GM19099 (cell line): ENCODE data around the gene RAB11FIP3.

Experiments used
- POLR2A ChIP-seq: IDR thresholded peaks from 3 replicates; pipeline ENCODE4 v1.6.1; 2011; ENCODE audit warnings: low read depth; ENCODE audit not compliant: insufficient read length; ENCODE audit errors: extremely low read depth

Gene RAB11FIP3

DNA sequence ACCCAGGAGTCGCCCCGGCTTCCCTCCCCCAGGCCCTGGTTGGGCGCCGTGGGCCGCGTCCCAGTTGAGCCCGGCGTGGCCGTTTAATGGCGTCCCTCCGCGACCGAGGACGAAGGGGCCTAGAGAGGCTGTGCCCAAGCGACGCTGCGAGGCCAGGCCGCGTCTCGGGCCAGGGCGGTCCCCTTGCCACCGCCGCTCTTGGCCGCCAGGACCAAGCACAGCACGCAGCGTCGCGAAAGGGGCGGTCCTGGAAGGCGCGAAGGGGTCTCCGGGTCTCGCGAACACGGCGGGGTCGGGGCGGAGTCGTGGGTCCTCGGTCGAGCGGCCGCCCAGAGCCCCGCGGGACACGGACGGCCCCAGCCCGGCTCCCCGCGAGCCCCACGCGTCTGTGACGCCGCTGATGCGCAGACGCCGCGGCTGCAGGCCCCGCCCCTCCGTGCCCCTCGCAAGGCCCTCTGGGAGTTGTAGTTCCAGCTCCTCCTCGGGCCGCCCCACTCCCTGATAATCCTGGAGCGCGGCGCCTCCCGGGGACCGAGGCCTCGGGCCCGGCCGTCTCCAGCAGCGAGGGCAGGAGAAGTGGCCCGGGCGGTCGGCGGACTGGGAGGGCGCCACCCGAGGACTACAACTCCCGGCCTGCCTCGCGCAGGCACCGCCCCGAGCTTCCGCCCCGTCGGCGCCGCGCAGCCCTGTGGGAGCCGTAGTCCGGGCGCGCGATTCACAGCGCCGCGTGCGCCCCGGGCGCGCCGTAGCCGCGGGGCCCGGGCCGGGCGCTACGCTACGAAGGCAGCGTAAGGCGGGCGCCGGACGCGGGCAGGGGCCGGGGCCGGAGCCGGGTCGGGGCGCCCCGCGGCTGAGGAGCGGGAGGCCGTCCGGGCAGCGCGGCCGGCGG is 101.8 kb downstream of the RAB11FIP3 start, which contains the start of gene CAPN15:
Gene CAPN15, plus strand, starts transcription at position 698 of the 889 bp plus-strand sequence. CDS start 19,127 bp downstream, outside the sequence.
- peak; percentile 63 for TF ChIP-seq POLR2A

DNA sequence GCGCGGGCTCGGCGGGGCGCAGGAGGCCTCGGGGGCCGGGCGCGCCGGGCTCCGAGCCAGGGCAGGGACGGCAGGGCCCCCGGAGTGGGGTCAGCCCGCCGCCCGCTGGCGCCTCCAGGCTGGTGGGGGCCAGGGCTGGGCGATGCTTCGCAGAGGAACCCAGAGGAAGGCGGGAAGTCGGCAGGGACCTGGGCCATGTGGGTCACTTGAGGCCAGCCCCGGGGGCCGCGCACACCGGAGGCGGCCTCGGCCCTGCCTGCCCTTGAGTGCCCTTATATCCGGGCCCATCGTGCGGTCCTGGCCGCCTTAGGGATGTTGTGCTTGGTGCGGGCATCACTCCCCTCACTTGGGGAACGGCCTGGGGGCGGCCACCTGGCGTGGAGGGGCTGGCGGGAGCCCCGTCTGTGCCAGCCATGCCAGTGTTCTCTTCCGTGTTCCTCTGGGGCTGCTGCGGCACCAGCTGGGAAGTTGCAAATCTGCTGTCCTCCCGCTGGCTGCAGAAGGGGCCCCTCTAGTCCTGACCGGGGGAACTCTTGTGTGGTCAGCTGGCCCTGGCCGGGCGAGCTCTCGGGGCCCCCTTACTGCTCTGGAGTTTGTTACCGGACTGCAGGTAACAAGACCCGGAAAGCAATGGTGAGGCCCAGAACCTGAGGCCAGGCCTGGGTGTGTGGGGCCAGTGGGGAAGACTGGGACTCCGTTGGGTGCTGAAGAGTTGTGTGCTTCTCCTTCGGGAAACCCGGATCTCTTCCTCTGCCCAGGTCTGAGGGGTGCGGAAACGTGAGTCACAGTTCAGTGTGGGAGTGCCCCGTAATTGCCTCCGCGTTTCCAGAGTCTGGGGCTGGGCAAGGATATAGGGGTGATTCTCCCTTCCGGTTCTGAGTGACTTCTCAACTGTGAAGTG is 102.9 kb downstream of the RAB11FIP3 start:
- peak; percentile 40 for TF ChIP-seq POLR2A

DNA sequence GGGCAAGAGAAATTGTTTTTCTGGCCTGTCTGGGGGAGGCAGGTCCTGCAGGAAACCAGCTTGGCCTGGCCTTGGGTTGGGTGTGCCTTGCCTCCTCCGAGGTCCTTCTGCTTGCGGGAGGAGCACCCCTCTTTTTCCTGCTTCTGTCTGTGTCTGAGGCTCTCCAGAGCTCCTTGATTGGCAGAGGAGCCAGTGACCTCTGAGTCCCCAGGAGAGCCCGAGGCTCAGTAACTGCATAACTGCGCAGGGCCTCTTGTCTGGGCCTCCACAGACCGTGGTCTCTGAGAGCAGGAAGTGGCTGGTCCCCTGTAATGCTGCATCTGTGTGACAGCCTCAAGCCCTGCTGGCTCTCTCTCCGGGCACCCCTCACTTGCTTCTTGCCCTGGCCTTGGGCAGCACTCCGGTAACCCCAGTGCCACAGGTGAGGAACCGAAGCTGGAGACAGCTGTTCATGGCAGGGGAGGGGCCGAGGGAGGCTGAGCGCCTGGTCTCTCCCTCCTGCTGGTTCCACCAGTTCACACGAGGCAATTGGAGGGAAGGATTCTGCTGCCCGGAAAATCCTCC is 103.6 kb downstream of the RAB11FIP3 start:
- TF ChIP-seq POLR2A: no peak

DNA sequence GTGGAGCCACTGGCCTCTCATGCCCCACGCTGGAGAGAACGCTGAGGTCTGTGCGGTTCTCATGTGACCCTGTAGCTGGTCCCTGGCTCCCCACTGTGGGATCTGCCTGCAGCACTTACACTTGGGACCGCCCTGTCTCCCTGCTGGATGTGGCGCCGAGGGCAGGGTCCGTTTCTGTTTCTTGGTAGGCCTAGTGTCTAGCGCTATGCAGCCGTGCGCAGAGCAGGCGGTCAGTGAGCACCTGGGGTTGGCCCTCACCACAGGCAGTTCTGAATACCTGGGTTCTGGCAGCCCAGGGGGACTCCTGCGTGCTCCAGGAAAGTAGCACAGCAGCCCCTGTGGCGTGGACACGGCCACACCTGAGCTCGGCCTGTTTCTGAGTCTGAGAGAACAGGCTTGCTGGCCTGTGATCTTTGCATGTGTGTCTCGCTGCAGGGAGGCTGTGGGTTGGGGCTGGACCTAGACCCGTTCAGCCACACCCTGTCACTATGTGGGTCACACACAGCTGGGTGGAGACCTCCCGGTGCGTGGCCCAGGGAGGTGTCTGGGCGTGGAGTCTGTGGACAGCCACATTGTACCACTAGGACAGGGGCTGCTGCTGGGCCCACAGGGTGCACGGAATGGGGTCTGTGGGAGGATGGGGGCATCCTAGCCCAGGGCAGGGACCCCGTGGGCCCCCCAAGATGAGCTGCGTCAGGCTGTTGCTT is 104.8 kb downstream of the RAB11FIP3 start:
- no peak for TF ChIP-seq POLR2A

DNA sequence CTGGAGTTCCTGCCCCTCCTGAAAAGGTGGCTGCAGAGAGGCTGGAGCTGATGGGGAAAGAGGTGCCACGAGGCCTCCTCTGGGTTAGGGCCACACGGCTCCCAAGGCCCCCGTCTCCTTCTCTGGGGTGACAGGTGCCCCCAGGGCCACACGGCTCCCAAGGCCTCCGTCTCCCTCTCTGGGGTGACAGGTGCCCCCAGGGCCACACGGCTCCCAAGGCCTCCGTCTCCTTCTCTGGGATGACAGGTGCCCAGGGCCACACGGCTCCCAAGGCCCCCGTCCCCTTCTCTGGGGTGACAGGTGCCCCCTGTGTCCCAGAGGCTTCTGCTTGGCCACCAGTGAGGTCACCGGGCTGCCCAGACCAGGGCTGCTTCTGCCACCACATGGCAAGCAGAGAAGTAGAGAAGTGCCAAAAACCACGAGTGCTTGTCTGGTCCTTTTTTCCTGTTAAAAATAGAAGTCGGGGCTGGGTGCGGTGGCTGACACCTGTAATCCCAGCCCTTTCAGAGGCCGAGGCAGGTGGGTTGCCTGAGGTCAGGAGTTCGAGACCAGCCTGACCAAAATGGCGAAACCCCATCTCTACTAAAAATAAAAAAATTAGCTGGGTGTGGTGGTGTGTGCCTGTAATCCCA is 106.2 kb downstream of the RAB11FIP3 start:
- TF ChIP-seq POLR2A: no peak

DNA sequence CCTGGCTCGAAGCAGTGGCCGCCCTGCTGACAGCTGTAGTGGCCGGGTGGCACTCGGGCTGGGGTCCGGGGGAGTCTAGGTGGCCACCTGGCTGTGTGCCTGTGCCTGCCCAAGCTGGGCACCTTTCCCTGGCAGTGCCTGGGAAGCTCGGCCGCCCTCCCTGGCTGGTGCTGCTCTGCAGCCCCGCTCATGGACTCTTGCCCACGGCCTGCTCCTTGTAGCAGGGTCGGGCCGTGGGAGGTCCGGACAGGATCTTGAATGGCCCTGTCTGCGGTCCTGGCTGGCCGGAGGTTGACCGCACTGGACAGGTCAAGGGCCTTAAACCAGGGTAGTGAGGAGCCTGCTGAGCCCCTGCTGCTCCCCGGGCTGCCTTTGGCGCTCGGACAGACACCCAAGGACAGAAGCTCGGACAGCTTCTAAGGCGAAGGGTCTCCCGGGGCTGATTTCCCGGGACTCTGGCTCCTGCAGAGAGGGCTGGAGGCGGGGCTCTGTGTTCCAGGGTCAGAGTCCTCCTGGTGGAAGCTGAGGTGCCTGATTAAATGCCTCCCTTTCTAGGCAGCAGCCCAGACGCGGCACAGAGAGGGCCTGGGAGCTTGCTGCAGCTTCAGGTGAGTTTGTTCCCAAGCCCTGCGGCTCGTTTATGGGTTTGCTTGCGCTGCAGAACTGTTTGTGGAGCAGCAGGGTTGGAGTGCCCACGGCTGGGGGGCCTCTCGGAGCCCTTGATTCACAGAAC is 108.1 kb downstream of the RAB11FIP3 start:
- no peak for TF ChIP-seq POLR2A

DNA sequence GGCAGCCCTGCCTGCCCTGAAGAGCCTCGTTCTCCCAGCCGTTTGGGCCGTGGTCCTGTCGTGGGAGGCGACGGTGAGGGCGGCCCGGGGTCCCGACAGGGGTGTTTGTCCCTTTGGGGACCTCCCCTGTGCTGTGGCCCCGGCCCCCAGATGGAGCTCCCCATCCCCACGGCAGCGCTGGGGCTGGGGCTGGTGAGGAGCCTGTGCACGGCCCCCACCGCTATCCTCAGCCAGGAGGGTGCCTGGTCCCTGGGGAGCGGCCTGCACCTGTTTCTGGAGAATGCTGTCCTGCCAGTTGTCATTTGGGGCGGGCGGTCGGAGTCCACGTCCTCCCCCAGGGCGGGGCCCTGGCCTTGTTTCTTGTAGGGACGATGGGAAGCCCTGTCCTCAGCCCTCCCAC is 108.7 kb downstream of the RAB11FIP3 start:
- TF ChIP-seq POLR2A: no peak

DNA sequence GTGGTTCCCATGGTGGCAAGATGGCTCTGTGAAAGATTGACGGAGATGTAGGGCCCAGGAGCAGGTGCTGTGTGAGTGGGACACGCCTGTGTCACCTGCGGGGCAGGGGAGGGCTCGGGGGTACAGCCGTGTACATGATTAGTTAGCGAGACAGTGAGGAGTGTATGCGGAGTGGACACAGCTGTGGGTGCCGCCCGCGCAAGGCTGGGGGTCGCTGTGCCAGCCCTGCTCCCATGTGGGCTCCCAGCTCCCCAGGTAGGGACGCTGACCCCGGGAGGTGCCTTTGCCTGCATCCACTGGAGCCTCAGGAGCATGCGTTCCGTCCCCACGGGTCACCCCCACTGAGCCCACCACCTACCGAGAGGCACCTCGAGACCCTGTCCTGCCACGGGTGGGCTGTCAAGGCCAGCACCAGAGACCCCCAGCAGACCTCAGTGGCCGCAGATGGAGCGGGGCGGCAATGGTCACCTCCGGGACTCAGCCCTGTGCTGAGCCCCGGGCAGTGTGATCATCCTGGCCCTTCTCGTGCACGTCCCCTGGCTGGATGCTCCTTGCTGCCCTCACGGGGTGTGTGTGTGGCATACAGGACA is 109.5 kb downstream of the RAB11FIP3 start:
- no peak for TF ChIP-seq POLR2A

DNA sequence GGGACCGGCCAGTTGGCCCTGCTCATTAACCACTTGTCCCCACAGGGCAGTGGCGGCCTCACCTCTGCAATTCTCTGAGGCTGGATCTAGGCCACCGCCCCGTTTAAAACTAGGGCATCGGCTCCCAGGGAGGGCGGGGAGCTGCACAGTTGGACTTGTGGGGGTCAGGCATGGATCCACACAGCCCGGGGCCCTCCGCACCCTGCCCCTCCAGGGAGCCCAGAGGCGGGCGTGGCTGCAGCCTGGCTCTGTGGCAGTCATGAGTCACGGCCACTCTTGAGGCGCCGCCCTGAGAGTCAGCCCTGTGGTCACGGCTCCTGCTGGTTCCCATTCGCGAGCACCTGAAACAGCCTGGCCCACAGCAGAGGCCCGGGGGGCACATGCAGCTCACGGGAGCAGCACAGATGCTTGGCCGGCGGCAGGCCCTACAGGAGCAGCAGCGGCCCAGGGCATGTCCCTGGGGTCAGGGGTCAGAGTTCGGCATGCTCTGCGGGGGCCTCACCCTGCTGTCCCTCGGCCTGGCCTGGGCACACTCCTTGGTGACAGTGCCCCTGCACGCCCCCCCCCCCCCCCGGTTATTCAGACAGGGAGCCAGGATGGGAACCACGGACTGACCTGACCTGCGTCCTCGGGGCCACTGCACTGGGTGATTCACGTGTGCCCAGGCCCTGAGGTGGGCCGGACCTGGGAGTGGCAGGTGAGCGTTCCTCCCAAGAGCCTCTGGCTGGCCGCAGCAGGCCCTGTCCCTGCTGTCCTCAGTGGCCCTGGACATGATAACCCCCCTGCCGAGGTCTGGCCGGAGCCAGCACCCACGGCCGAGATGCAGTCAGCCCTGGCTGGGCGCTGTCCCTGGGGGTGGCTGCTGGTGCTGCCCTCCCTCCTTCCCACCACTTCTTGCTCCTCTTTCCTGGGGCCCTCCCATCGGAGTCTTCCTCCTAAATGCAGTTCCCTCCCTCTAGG is 110.3 kb downstream of the RAB11FIP3 start:
- no peak for TF ChIP-seq POLR2A

DNA sequence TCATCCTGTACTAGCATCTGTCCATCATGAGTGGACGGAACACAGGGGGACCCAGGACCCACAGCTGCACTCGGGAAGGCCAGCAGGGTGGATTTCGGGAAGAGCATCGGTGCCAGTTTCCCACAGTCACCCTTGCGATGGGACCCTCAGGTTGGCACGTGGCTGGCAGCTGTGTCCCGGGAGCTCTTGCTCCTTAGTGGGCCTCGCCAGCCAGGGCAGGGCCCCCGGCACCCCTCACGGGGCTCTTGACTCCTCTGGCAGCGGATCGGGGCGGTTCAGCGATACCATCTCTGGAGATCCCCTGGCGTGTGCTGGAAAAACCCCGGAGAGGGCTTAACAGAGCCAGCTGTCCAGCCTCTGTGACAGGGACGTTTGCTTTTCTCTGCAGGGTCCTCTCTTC is 111.3 kb downstream of the RAB11FIP3 start:
- no peak for TF ChIP-seq POLR2A

DNA sequence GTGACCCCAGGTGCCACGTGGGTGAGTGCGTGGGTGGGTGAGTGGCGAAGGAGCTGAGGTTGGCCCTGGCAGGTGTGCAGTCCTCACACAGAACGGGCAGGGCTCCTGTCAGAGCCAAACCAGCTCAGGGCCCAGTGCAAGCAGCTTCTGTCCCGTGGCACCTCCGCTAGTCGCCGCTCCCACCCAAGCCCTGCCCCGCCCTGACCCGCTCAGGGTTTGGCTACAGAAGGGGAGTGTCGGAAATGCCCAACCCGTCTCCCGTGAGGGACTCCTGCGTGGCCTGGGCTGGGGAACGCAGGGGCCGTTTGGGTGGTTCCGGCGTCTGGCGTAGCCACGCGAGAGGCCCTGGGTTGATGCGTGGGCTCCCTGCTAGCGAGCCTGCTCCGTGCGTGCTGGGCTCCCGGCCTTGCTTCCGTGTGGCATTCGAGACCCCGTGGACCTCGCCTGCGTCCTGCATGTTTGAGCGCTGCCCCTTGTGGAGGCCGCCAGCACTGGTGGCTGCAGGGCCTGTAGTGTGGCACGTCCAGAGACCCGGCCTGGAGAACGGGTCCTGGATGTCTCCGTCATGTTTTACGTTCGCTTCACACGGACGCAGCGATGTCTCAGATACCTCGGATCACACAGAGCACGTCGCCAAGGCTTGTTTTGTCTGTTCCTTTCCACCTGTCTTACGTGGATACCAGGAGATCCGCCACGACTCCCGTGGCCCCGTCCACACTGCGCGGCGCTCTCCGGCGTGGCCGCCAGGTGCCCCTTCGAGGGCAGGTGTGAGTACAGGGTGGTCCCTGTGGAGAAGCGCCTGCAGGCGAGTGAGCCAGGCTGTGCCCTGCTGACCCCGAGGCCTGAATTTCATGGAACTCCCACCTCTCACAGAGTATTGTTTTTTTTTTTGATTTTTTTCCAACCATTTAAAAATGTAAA is 112.2 kb downstream of the RAB11FIP3 start:
- TF ChIP-seq POLR2A: no peak
